Measurements from ENCODE around the gene FILIP1L. TPM values are rescaled to one million over a fixed set of nuclear protein-coding genes. Genes with fewer than 3 reads are reported as not detected.

FILIP1L gene
- total and polyA plus RNA-seq, 2 of the 8 experiments (the other 6 are each of a cell fraction or from before 2014, with no cell fraction given): 0.06 to 0.09 TPM

GRCh38 chr3:100019719-100020118 is 94.6 kb downstream of the FILIP1L start:
- 90% methylated on average over 1 of the region's 1 CpG; no CpG with 5 or more reads in 1 of the 2 experiments for WGBS, 2 experiments (ENCODE audit: extremely low coverage in 1 of 2, insufficient coverage in 1 of 2, insufficient read length in 1 of 2, insufficient replicate concordance in 2 of 2, low coverage in 1 of 2, low lambda C conversion rate in 2 of 2, missing lambda C conversion rate in 1 of 2)
- H3K23me2 ChIP-seq (ENCODE audit: low read depth, low read length): no peaks in the 10 kb centered on the region
- H3K27me3 ChIP-seq (replicated peaks in 1 of 4; ENCODE audit: control insufficient read depth in 3 of 4, extremely low read depth in 1 of 4, insufficient read depth in 3 of 4, low read length in 3 of 4): no peaks in the 10 kb centered on the region
- H3K9ac ChIP-seq (replicated peaks in 1 of 4; ENCODE audit: extremely low read depth in 1 of 4, low read depth in 3 of 4, low read length in 3 of 4): no peak overlapping the region
- H3K79me2 ChIP-seq (ENCODE audit: control insufficient read depth in 1 of 2, insufficient read depth in 2 of 2, low read length in 2 of 2): no peaks in the 10 kb centered on the region
- ChIA-PET POLR2A (ENCODE audit: partially characterized antibody) (no interaction called here), CTCF (ENCODE audit: partially characterized antibody) (interaction anchor here (0.6 to 1.6 kb wide), 2 partner anchors 16 to 175 kb away, joined by 3 to 4 read pairs; no protein-coding TSS in a partner anchor)
- FAIRE-seq (no peak), DNase-seq (ENCODE audit: low read depth in 1 of 2, low spot score in 2 of 2) (no peak)
- H2BK20ac ChIP-seq (ENCODE audit: low read length): no peak overlapping the region
- H3K23ac ChIP-seq (ENCODE audit: insufficient read length): no peak overlapping the region
- H4K8ac ChIP-seq (ENCODE audit: extremely low read depth, insufficient read depth, low read length): no peak overlapping the region
- H2BK15ac ChIP-seq (ENCODE audit: low read length): no peak overlapping the region
- H4K5ac ChIP-seq (ENCODE audit: insufficient read length, low read depth, low read length): no peak overlapping the region
- H2AFZ ChIP-seq (ENCODE audit: low read length): no peak overlapping the region
- no peak overlapping the region for H2BK5ac ChIP-seq (ENCODE audit: low read depth, low read length)
- no peak overlapping the region for H3K14ac ChIP-seq (ENCODE audit: insufficient read length)
- no peaks in the 10 kb centered on the region for H4K20me1 ChIP-seq (replicated peaks in 1 of 2; ENCODE audit: control insufficient read depth in 1 of 2, insufficient read depth in 2 of 2, low read length in 2 of 2)
- H2BK12ac ChIP-seq (ENCODE audit: low read depth, low read length): no peak overlapping the region
- H3K18ac ChIP-seq (ENCODE audit: extremely low read depth, low read length): no peak overlapping the region
- no peak overlapping the region for H2AK5ac ChIP-seq (ENCODE audit: low read depth, low read length)
- H3K4me1 ChIP-seq (replicated peaks in 1 of 4; ENCODE audit: control insufficient read depth in 3 of 4, insufficient read depth in 4 of 4, low read length in 3 of 4): peaks cover 0 to 6% (median 0%) of the 10 kb centered on the region in 4 experiments; a peak in 1 of 7 replicates
- H4K91ac ChIP-seq (replicated peaks; ENCODE audit: insufficient read length, low read length): no peak overlapping the region
- H3K27ac ChIP-seq (ENCODE audit: low read depth, low read length): no peak overlapping the region
- no peak overlapping the region for H2BK120ac ChIP-seq (replicated peaks; ENCODE audit: low read depth, low read length)
- no peaks in the 10 kb centered on the region; a peak in 1 of 4 replicates for H3K9me3 ChIP-seq (ENCODE audit: insufficient read depth in 2 of 2, low read depth in 1 of 2, low read length in 1 of 2)
- no peak overlapping the region for H3K4me2 ChIP-seq (ENCODE audit: insufficient read depth in 1 of 2, low read depth in 2 of 2, low read length in 2 of 2)
- H3K4me3 ChIP-seq (ENCODE audit: extremely low read depth in 1 of 4, insufficient read depth in 2 of 4, low read depth in 3 of 4, low read length in 4 of 4): no peak overlapping the region
- no peaks in the 10 kb centered on the region for H3K36me3 ChIP-seq (ENCODE audit: control insufficient read depth in 2 of 4, insufficient read depth in 4 of 4, low read length in 3 of 4)
- no peak overlapping the region for H3K4ac ChIP-seq (replicated peaks; ENCODE audit: insufficient read length, low read depth, low read length)
- H3K79me1 ChIP-seq (ENCODE audit: low read depth, low read length): no peaks in the 10 kb centered on the region
- no peak overlapping the region for H3K56ac ChIP-seq (replicated peaks; ENCODE audit: insufficient read length, low read depth, low read length)

Data from H1 (cell line).